ENCODE data around the gene SLC2A1.

- TF ChIP-seq, protein P1, sequence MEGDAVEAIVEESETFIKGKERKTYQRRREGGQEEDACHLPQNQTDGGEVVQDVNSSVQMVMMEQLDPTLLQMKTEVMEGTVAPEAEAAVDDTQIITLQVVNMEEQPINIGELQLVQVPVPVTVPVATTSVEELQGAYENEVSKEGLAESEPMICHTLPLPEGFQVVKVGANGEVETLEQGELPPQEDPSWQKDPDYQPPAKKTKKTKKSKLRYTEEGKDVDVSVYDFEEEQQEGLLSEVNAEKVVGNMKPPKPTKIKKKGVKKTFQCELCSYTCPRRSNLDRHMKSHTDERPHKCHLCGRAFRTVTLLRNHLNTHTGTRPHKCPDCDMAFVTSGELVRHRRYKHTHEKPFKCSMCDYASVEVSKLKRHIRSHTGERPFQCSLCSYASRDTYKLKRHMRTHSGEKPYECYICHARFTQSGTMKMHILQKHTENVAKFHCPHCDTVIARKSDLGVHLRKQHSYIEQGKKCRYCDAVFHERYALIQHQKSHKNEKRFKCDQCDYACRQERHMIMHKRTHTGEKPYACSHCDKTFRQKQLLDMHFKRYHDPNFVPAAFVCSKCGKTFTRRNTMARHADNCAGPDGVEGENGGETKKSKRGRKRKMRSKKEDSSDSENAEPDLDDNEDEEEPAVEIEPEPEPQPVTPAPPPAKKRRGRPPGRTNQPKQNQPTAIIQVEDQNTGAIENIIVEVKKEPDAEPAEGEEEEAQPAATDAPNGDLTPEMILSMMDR (IDR thresholded peaks at IDR 0.05; ENCODE audit: low read depth, low read length) = no peak
- no peak for TF ChIP-seq EZH2phosphoT487 (IDR thresholded peaks at IDR 0.05; ENCODE audit: low read depth)
Observed at GRCh38 chr1:42947965-42948732, 10.5 kb downstream of the SLC2A1 start.

Data from OCI-LY3 (cell line).